ENCODE measurements around the gene PRR13.
A peak's percentile ranks its signal among the peaks of the same experiment; 100 is the strongest.

DNA sequence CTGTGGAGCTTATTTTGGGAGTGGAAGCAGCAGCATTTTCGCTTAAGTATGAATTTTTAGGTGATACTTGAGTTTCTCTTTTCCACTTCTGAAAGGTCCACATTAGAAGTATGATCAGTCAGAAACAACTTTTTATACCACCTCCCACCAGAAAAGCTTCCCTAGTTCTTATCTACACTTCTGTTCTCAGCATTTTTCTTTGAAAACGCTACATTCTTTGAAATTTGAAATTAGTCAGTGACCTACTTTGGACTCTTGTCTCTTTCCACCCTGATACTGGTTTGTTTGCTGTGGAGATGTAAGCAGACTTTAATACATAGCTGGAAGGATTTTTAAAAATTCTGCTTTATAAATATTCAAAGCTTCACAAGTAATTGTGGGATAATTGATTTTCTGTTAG lies 32.5 kb downstream of the PRR13 start:
- TF ChIP-seq JUND (IDR thresholded peaks at IDR 0.05; ENCODE audit: low read length) (no peak), POLR2A (IDR thresholded peaks at IDR 0.05; ENCODE audit: control extremely low read depth in 1 of 2, low read depth in 2 of 2, low read length in 2 of 2) (0 out of 3 replicates have a peak, but pooled peaks of 1 of the 2 experiments have one; percentile 2), POLR2AphosphoS5 (IDR thresholded peaks at IDR 0.05; ENCODE audit: low read depth, low read length) (no peak)
- TF ChIP-seq, protein P1, sequence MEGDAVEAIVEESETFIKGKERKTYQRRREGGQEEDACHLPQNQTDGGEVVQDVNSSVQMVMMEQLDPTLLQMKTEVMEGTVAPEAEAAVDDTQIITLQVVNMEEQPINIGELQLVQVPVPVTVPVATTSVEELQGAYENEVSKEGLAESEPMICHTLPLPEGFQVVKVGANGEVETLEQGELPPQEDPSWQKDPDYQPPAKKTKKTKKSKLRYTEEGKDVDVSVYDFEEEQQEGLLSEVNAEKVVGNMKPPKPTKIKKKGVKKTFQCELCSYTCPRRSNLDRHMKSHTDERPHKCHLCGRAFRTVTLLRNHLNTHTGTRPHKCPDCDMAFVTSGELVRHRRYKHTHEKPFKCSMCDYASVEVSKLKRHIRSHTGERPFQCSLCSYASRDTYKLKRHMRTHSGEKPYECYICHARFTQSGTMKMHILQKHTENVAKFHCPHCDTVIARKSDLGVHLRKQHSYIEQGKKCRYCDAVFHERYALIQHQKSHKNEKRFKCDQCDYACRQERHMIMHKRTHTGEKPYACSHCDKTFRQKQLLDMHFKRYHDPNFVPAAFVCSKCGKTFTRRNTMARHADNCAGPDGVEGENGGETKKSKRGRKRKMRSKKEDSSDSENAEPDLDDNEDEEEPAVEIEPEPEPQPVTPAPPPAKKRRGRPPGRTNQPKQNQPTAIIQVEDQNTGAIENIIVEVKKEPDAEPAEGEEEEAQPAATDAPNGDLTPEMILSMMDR (IDR thresholded peaks at IDR 0.05; ENCODE audit: control extremely low read depth in 1 of 3, insufficient read depth in 1 of 3, low read depth in 1 of 3, low read length in 3 of 3), result no peak
